ENCODE data around the gene FOXQ1.

DNA sequence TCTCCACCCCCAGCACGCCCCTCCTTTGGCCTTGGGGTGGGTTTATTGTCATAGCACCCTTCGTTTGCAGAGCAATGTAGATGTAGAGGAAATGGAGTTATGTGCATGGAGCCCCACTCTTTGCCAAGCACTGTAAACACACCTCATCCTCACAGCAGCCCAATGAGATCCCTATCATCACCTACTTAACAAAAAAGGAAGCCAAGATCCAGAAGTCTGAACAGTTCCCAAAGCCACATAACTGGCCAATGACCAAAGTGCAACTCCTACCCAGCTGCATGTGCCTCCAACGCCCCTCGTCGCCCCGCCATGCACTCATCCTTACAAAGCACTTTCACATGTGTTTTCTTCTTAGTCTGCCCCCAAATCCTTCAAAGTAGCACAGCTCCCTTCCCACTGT, 21.8 kb upstream of the FOXQ1 start:
- no peak for TF ChIP-seq POLR2A (IDR thresholded peaks at IDR 0.05; ENCODE audit: extremely low read depth, insufficient read length)
- TF ChIP-seq, protein P1, sequence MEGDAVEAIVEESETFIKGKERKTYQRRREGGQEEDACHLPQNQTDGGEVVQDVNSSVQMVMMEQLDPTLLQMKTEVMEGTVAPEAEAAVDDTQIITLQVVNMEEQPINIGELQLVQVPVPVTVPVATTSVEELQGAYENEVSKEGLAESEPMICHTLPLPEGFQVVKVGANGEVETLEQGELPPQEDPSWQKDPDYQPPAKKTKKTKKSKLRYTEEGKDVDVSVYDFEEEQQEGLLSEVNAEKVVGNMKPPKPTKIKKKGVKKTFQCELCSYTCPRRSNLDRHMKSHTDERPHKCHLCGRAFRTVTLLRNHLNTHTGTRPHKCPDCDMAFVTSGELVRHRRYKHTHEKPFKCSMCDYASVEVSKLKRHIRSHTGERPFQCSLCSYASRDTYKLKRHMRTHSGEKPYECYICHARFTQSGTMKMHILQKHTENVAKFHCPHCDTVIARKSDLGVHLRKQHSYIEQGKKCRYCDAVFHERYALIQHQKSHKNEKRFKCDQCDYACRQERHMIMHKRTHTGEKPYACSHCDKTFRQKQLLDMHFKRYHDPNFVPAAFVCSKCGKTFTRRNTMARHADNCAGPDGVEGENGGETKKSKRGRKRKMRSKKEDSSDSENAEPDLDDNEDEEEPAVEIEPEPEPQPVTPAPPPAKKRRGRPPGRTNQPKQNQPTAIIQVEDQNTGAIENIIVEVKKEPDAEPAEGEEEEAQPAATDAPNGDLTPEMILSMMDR (IDR thresholded peaks at IDR 0.05; ENCODE audit: low read depth, low read length), result no peak
- TF ChIP-seq, protein P2, sequence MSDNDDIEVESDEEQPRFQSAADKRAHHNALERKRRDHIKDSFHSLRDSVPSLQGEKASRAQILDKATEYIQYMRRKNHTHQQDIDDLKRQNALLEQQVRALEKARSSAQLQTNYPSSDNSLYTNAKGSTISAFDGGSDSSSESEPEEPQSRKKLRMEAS (IDR thresholded peaks at IDR 0.05; ENCODE audit: low read depth, low read length), result no peak
- no peak for TF ChIP-seq MYC (IDR thresholded peaks at IDR 0.05; ENCODE audit: low read depth, low read length)
